Mesenteric fat pad (tissue), 1 donor: Measurements from ENCODE around the gene ICAM5. TPM values are rescaled to one million over a fixed set of nuclear protein-coding genes. Genes with fewer than 3 reads are reported as not detected.

Source experiments
- DNase-seq: peaks from one replicate; pipeline ENCODE4 v3.0.0-alpha.2; 2020; ENCODE audit warnings: low spot score
- total RNA-seq: library from RNA; stranded (reverse); fragmentation: NEBNext Ultra II Directional; extraction: Animal tissue kit (Norgen Biotek cat#: 25700); gene quantifications from one replicate; pipeline ENCODE4 v1.2.1, GENCODE V29; 2021
- donor health status: DM: yes; HTN: yes; CAD: no.

ICAM5 gene
- total RNA-seq, 1 donor from 2014 or later, result 1.2 TPM

DNA sequence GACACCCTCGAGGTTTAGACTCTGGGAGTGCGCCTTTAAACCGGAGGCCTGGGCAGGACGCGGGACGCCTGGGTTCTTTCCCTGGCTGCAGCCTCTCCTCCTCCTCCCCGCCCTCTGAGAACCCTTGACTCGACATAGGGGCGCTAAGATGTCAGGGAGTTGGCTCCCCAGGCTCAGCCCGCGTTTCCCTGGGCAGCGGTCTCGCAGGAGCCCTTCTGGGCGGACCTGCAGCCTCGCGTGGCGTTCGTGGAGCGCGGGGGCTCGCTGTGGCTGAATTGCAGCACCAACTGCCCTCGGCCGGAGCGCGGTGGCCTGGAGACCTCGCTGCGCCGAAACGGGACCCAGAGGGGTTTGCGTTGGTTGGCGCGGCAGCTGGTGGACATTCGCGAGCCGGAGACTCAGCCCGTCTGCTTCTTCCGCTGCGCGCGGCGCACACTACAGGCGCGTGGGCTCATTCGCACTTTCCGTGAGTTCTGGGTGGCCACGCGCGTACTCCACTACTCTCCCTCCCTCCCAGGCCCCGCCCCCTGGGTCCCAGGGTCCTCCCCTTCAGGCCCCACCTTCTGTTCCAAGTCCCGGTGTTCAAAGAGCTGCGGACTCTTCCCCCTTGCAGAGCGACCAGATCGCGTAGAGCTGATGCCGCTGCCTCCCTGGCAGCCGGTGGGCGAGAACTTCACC, 1.3 kb downstream of the ICAM5 start:
- DNase-seq, result no peak

GRCh38 chr19:10291554-10292205, 1.9 kb downstream of the ICAM5 start:
- DNase-seq, result no peak

DNA sequence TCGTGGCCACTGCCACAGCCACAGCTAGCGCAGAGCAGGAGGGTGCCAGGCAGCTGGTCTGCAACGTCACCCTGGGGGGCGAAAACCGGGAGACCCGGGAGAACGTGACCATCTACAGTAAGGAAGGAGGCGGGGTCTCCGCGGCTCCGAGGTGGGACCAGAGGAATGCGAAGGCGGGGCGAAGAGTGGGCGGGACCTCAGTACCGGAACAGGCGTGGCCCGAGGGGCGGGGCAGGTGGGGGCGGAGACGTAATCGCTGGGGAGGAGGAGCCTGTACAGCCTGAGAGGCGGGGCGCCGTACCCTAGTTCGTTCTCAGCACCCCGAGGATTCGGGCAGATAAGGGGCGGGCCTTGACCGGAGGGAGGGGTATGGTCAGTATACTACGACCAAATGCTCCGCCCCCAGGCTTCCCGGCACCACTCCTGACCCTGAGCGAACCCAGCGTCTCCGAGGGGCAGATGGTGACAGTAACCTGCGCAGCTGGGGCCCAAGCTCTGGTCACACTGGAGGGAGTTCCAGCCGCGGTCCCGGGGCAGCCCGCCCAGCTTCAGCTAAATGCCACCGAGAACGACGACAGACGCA, 2.5 kb downstream of the ICAM5 start:
- peak; percentile 96 for DNase-seq

- DNase-seq, result no peak
Measured at GRCh38 chr19:10292789-10293636, 3.3 kb downstream of the ICAM5 start.

DNA sequence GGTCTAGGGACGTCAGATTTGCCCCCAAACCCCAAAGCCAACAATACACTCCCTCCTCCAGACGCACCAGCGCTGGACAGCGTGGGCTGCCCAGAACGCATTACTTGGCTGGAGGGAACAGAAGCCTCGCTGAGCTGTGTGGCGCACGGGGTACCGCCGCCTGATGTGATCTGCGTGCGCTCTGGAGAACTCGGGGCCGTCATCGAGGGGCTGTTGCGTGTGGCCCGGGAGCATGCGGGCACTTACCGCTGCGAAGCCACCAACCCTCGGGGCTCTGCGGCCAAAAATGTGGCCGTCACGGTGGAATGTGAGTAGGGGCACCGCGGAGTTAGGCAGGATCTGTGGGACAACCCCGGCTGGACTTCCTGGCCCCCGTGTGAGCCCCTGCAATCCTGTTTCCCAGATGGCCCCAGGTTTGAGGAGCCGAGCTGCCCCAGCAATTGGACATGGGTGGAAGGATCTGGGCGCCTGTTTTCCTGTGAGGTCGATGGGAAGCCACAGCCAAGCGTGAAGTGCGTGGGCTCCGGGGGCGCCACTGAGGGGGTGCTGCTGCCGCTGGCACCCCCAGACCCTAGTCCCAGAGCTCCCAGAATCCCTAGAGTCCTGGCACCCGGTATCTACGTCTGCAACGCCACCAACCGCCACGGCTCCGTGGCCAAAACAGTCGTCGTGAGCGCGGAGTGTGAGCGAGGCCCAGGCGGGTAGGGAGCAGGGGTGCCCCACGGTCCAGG, 4.0 kb downstream of the ICAM5 start:
- no peak for DNase-seq

- DNase-seq, result no peak
Measured at GRCh38 chr19:10294368-10294697, 4.6 kb downstream of the ICAM5 start.

DNA sequence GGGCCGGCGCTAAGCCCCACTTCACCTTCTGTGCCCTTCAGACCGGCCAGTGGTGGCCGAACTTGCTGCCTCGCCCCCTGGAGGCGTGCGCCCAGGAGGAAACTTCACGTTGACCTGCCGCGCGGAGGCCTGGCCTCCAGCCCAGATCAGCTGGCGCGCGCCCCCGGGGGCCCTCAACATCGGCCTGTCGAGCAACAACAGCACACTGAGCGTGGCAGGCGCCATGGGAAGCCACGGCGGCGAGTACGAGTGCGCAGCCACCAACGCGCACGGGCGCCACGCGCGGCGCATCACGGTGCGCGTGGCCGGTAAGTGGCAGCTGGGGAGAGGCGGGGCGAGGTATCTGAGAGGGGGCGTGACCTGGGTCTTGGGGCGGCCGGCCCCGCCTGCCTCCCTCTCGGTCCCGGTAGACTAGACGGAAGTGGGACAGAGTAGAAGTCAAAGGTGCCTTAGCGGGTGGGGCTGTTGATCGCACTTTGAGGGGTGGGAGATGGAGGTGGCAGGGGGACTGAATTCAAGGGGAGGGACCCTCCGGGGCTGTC, 5.6 kb downstream of the ICAM5 start:
- DNase-seq, result no peak

DNA sequence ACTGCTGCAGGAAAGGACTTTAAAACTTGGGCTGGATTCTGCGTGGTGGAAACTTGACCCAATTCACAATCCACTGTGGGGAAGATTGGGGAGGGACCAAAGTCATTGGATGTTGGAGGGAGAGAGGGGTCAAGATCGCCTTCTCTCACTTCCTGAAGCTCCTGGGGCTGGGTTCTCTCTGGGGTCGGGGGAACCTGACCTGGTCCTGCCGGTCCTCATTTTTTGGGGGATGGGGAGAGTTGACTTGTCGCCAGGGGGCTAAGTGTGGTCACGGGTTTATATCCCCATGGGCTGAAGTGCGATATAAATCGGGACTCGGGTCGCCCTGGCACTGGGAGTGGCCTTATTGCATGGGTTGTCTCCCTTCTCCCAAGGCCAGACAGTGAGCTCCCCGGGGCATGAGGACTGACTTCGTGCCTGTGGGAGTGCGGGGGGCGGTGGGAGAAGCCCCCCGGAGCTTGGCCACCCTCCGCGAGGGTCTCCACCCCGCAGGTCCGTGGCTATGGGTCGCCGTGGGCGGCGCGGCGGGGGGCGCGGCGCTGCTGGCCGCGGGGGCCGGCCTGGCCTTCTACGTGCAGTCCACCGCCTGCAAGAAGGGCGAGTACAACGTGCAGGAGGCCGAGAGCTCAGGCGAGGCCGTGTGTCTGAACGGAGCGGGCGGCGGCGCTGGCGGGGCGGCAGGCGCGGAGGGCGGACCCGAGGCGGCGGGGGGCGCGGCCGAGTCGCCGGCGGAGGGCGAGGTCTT, 6.3 kb downstream of the ICAM5 start:
- no peak for DNase-seq

GRCh38 chr19:10299545-10300458, 10.1 kb downstream of the ICAM5 start:
- DNase-seq, result no peak

DNA sequence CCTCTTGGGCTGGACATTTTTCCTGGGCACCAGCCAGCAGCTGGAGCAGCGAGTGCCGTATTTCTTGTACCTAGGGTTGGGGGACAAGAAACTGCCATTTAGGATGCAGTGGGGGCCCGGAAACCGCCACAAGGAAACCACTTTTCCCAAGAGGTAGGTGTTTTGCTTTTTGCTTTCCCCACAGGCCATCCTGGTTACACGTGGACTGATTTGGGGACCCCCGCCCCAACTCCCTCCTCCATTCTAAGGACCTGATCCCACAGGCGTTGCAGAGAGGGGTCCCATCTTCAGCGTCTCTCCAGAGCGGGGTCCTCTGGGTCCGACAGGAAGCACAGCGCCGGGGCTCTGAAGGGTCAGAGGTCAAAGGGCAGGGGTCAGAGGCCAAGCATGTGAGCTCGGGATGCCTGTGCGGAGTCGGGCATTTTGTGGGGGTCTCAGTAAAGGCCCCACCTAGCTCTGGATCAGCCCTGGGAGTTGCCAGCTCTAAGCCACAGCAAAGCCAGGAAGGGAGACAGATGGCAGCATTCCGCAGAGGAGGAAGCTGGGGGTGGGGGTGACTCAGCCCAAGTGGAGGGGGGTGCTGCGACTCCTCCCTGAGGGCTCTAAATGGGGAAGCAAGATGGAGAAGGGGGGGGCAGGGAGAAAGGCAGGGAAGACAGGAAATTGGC, 15.5 kb downstream of the ICAM5 start:
- no peak for DNase-seq

DNA sequence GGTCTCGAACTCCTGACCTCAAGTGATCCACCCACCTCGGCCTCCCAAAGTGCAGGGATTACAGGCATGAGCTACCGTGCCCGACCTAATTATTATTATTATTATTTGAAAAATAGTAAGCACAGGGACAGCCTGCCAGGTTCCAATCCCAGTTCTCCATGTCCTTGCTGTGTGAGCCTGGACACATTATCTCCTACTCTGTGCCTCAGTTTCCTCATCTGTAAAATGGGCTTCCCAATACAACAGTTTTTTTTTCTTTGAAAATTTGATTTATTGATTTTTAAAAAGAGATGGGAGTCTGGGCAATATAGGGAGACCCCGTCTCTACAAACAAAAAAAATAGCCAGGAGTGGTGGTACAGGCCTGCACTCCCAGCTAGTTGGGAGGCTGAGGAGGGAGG, 16.6 kb downstream of the ICAM5 start:
- no peak for DNase-seq

DNA sequence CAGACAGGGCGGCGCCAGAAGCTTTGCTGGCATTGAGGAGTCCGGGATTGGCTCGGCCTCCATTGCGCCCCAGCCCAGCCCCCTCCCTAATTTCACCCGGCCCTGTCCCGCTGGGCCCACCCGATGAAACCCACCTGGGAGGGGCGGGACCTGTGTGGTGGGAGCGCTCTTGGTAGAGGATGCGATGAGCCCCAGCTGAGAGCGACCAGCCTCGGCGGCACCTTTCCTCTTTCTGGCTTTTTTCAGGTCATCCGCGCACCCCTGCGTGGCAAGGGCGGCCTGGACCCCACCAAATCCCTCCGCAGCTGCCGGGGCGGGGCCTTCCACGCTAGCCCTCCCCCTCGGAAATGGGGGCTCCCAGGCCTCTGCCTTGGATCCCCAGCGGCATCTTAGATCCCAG, 19.7 kb downstream of the ICAM5 start, which contains the start of gene ZGLP1:
Gene ZGLP1 (minus strand): TSS at position 393 of the 400 bp plus-strand sequence.
- peak; percentile 77 for DNase-seq

- peak; percentile 97 for DNase-seq
Measured at GRCh38 chr19:10315335-10316214, 25.8 kb downstream of the ICAM5 start, which contains the start of gene FDX2. TSS of gene FDX2 (minus strand) at chr19:10316015. CDS start at chr19:10315996, 19 bp downstream.

GRCh38 chr19:10316229-10317044, 26.7 kb downstream of the ICAM5 start:
- DNase-seq, result peak; percentile 89

- peak; percentile 73 for DNase-seq
Measured at GRCh38 chr19:10317045-10317856, 27.5 kb downstream of the ICAM5 start.
